ENCODE results near the gene CCDC9.
"Not testable (repeated sequence)": the region's sequence is repeated elsewhere in the genome, so short reads cannot be mapped to it uniquely, and the experiment has no call there.

CCDC9 gene

DNA sequence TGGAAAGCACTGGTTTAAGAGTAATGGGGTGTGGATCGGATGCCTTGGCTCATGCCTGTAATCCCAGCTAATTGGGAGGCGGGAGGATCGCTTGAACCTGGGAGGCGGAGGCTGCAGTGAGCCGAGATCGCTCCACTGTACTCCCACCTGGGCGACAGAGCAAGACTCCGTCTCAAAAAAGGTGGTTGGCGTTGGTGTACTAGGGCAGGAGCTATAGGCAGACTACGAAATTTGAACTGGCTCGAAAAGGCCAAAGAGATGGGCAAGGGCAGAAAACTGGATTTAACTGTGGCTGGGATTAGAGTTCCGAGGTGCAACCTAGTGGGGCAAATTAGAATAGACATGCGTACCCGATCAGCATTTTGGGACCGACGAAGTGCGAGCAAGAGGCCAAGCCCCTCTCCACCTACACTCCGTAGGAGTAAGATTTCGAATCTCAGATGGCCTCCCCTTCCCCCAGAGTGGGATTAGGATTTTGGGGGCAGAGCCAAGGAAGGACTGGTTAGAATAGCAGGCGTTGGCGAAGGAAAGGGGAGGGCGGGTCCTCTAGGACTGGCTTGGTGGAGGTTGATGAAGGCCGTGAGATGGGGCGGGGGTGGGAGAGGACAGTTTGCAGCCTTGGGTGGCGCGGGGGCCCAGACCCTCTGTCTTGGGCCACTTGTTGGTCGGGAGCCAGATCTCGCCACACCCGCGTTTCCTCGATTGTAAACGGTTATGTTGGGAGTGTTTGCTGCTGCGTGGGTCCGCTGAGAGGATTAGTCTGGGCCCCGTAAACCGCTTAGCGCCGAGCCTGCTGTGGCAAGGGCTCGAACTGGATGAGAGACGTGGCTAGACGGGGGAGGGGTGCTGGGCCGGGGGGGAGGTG is 16.4 kb downstream of the CCDC9 start:
- H3K4me3 ChIP-seq (ENCODE audit: low read depth, low read length), result peak overlapping the region; percentile 70
- DNase-seq (ENCODE audit: low read depth), result no peak
- TF ChIP-seq, protein P1, sequence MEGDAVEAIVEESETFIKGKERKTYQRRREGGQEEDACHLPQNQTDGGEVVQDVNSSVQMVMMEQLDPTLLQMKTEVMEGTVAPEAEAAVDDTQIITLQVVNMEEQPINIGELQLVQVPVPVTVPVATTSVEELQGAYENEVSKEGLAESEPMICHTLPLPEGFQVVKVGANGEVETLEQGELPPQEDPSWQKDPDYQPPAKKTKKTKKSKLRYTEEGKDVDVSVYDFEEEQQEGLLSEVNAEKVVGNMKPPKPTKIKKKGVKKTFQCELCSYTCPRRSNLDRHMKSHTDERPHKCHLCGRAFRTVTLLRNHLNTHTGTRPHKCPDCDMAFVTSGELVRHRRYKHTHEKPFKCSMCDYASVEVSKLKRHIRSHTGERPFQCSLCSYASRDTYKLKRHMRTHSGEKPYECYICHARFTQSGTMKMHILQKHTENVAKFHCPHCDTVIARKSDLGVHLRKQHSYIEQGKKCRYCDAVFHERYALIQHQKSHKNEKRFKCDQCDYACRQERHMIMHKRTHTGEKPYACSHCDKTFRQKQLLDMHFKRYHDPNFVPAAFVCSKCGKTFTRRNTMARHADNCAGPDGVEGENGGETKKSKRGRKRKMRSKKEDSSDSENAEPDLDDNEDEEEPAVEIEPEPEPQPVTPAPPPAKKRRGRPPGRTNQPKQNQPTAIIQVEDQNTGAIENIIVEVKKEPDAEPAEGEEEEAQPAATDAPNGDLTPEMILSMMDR (IDR thresholded peaks at IDR 0.05; ENCODE audit: low read depth, low read length, missing control alignments), result no peak

DNA sequence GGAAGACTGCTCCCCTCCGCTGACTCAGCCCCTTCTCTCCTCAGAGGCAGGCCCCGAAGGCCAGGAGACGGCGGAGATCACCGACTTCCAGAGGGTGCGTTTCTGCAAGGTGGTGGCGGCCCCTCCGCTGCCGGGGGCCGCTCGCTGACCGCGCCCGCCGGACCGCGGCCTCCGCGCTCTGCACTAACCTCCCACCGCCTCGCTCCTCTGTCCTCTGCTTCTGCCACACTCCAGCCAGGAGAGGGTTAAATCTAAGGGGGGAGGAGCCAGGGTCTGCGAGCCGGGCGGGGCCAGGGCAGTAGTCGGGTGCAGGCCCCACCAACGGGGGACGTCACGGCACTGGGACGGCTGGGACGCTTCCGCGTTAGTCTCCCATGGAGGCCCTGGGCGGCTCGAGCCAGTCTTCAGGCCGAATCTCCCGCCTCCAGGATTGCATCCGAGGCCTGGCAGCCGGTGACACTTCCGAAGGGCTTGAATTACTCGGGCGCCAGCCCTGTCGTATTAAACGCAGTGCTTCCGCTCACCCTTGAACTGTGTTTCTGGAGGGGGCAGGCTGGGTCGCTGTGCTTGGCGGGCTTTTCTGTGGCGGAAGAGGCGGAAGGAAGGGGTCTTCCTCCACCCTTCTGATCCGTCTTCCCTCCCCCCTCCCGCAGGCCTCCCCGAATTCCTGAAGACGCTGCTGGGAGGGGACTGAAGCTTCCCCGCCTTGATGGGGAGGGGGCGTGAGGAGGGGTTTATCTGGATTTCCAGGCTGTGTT is 17.2 kb downstream of the CCDC9 start:
- DNase-seq (ENCODE audit: low read depth), result peak; percentile 75
- H3K4me3 ChIP-seq (ENCODE audit: low read depth, low read length), result peak overlapping the region; percentile 70
- TF ChIP-seq, protein P1 (IDR thresholded peaks at IDR 0.05; ENCODE audit: low read depth, low read length, missing control alignments), result no peak

DNA sequence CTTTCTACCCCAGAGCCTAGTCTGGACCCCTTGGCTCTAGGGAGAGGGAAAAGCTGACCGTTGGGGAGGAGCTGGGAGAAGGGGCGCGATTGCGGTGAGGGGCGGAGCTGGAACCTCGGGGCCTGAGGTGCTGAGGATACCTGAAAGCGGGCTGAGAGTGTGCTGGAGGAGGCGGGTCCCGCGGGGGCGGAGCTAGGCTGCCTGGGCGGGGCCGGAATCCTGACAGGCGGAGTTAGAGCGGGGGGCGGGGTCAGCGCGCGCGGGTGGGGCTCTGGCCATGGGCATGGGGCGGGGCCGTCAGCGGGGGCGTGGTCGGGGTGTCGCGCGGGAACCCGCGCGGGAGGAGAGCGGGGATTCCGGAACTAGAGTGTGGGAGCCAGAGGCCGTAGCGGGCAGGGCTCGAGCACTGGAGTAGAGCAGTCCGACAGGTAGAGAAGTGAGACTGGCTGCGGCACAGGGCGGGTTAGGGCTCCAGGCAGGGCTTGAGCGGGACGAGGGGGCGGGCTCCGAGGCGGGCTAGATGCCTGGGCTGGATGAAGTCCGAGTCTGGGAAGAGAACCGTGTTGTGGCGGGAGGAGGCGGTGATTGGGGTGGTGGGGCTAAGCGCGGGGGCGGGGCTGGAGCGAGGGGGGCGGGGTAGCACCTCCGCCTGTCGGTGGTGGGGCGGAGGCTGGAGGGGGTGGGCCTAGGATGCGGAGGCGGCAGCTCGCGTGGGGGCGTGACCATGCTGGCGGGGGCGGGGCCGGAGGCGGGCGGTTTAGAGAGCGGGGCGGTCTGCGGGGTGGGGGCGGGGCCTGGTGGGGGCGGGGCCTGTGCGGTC is 18.0 kb downstream of the CCDC9 start, which contains the start of gene INAFM1:
Gene INAFM1, plus strand, starts transcription at position 815 of the 820 bp plus-strand sequence. CDS start 35 bp downstream, outside the sequence.
- DNase-seq (ENCODE audit: low read depth), result peak; percentile 66
- H3K4me3 ChIP-seq (ENCODE audit: low read depth, low read length), result peak within 1 kb of the TSS; percentile 70
- TF ChIP-seq, protein P1 (IDR thresholded peaks at IDR 0.05; ENCODE audit: low read depth, low read length, missing control alignments), result no peak

DNA sequence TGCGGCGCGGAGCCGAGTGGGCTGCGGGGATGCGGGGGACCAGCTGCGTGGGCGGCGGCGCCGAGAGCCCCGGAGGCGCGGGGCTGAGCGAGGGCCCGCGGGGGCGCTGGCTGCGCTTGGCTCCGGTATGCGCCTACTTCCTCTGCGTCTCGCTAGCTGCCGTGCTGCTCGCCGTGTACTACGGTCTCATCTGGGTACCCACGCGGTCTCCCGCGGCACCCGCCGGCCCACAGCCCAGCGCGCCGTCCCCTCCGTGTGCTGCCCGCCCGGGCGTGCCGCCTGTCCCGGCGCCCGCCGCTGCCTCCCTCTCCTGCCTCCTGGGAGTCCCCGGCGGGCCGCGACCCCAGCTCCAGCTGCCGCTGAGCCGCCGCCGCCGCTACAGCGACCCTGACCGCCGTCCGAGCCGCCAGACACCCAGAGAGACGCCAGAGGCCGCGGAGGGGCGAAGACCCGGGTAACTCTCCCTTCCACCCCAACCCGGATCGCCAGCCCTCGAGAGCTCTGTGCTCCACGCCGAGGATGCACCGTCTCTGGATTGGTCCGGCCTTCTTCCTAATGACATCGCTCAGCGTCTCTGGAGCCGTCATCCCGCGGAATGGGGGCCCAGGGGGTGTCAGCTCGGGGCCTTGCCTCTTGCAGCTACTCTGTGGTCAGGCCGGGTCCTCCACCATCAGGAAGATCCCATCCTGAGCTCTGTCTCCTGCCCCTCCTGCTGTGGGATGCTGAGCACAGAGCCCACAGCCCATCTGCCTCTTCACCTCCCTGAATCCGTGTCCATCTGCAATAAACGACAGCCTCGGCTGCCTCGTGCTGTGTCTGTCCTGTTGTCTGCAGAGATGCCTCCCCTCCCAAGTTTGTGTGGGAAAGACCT is 18.8 kb downstream of the CCDC9 start:
- H3K4me3 ChIP-seq (ENCODE audit: low read depth, low read length), result peak overlapping the region; percentile 67
- TF ChIP-seq, protein P1 (IDR thresholded peaks at IDR 0.05; ENCODE audit: low read depth, low read length, missing control alignments), result no peak
- no peak for DNase-seq (ENCODE audit: low read depth)

DNA sequence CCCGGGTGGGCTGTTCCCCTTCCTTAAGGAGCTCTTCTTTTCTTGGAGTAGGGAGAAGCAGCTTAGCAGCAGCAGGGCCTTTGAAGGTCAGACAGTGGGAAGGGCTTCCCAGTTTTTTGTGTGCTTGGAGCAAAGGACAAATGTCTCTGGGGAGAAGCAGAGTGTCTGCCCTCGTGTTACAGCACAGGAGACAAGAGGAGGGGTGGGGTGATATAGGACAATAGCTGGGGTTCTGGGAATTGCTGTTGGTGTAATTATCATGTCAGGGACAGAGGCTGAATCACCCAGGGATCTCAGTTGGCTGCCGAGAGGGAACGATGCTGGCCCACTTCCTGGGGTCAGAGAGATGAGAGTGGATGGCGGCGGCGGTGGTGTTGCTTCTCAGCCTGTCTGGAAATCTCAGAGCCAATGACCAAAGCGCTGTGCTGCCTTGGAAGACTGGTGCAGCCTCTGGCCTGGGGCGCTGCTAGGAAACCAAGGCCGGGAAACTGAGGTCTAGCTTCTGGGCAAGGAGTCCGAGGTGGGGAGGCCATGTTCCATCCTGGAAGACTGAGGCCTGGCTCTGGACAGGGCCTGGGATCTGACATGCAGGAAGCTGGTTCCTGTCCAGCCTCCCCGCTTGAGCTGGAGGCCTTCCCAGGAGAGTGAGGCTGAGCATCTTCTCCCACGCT is 19.6 kb downstream of the CCDC9 start:
- DNase-seq (ENCODE audit: low read depth), result no peak
- TF ChIP-seq, protein P1 (IDR thresholded peaks at IDR 0.05; ENCODE audit: low read depth, low read length, missing control alignments), result no peak
- no peak overlapping the region for H3K4me3 ChIP-seq (ENCODE audit: low read depth, low read length)

DNA sequence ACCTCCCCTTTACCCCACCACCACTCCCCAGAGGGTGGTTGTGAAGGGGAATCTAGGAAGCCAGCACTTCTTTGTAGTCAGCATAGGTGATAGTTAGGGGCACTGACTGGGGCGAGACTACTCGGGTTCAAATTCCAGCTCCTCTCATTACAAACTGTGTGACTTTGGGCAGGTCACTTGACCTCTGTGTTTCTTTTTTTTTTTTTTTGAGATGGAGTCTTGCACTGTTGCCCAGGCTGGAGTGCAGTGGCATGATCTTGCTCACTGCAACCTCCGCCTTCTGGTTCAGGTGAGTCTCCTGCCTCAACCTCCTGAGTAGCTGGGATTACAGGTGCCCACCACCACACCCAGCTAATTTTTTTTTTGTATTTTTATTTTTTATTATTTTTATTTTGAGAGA is 20.2 kb downstream of the CCDC9 start:
- not testable (repeated sequence) for DNase-seq (ENCODE audit: low read depth); H3K4me3 ChIP-seq (ENCODE audit: low read depth, low read length)
